Measurements from ENCODE around the gene ANKRD10. TPM values are rescaled to one million over a fixed set of nuclear protein-coding genes. Genes with fewer than 3 reads are reported as not detected.

Gene ANKRD10
- total RNA-seq, 5 donors from 2014 or later (not counting 1 experiment from before 2014, with no cell fraction given) = 93.7 to 133 (median 104) TPM

DNA sequence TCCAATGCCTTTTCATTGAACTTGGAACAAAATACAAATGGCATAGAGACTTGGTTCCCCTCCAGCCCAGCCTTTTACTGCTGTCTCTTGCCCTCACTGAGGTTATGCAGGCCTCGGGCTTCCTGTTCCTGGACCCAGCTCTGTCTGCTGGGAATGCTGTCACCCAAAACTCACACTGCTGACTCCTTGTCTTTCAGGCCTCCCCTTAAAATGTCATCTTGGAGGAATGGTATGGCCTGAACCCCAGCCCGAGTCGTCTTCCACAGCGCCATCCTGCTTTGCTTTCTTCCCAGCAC is 9.7 kb upstream of the ANKRD10 start:
- H3K36me3 ChIP-seq (ENCODE audit: control insufficient read depth in 2 of 2, extremely low read depth in 1 of 2, insufficient read depth in 1 of 2, low read length in 1 of 2) = no peaks in the 10 kb centered on the region
- CTCF ChIA-PET = interaction anchor here in 1 of 2 donors (0.6 kb wide), 1 partner anchor 22 kb away, joined by 6 read pairs; no protein-coding TSS in a partner anchor
- no peak overlapping the region for H3K4me3 ChIP-seq (ENCODE audit: control insufficient read depth in 1 of 2, extremely low read depth in 1 of 2, low read length in 1 of 2)
- POLR2A ChIA-PET = no interaction called here
- no peak for DNase-seq
- 87% methylated on average over 4 of the region's 4 CpGs for WGBS (ENCODE audit: insufficient coverage)
- H3K9me3 Mint-ChIP-seq = no peaks in the 10 kb centered on the region
- H3K27ac ChIP-seq (ENCODE audit: low read length) = no peak overlapping the region
- peaks cover 0 to 29% of the 10 kb centered on the region in 2 experiments for H3K27me3 ChIP-seq (replicated peaks in 1 of 2; ENCODE audit: control insufficient read depth in 2 of 2, extremely low read depth in 1 of 2, insufficient read depth in 2 of 2, low read length in 1 of 2)
- H3K36me3 Mint-ChIP-seq = no peaks in the 10 kb centered on the region
- H3K4me1 Mint-ChIP-seq = peaks cover 8 to 11% (median 11%) of the 10 kb centered on the region in 3 donors
- no peak overlapping the region for H3K27ac Mint-ChIP-seq
- H3K4me3 Mint-ChIP-seq = no peak overlapping the region
- H3K4me1 ChIP-seq (ENCODE audit: control insufficient read depth in 1 of 2, extremely low read depth in 1 of 2, insufficient read depth in 2 of 2, low read length in 2 of 2) = peaks cover 0 to 3% of the 10 kb centered on the region in 2 experiments
- H3K27me3 Mint-ChIP-seq = peaks cover 49 to 59% of the 10 kb centered on the region in 2 donors
- no peak for ATAC-seq (replicated peaks in 1 of 4)
- no peaks in the 10 kb centered on the region for H3K9me3 ChIP-seq

- peaks cover 0 to 23% of the 10 kb centered on the region in 2 experiments for H3K27me3 ChIP-seq (replicated peaks in 1 of 2; ENCODE audit: control insufficient read depth in 2 of 2, extremely low read depth in 1 of 2, insufficient read depth in 2 of 2, low read length in 1 of 2)
- H3K36me3 ChIP-seq (ENCODE audit: control insufficient read depth in 2 of 2, extremely low read depth in 1 of 2, insufficient read depth in 1 of 2, low read length in 1 of 2) = no peaks in the 10 kb centered on the region
- ChIA-PET POLR2A (no interaction called here), CTCF (interaction anchor here in 1 of 2 donors (0.6 kb wide), 1 partner anchor 22 kb away, joined by 6 read pairs; no protein-coding TSS in a partner anchor)
- no peak for ATAC-seq (replicated peaks in 1 of 4)
- Mint-ChIP-seq H3K36me3 (no peaks in the 10 kb centered on the region), H3K9me3 (no peaks in the 10 kb centered on the region), H3K27ac (no peak overlapping the region), H3K4me3 (no peak overlapping the region), H3K4me1 (peaks cover 8 to 11% (median 11%) of the 10 kb centered on the region in 3 donors), H3K27me3 (peaks cover 47 to 54% of the 10 kb centered on the region in 2 donors)
- WGBS (ENCODE audit: insufficient coverage) = 77% methylated on average over 4 of the region's 4 CpGs
- H3K27ac ChIP-seq (ENCODE audit: low read length) = no peak overlapping the region
- DNase-seq = no peak
- H3K4me1 ChIP-seq (ENCODE audit: control insufficient read depth in 1 of 2, extremely low read depth in 1 of 2, insufficient read depth in 2 of 2, low read length in 2 of 2) = peaks cover 0 to 3% of the 10 kb centered on the region in 2 experiments
- no peak overlapping the region for H3K4me3 ChIP-seq (ENCODE audit: control insufficient read depth in 1 of 2, extremely low read depth in 1 of 2, low read length in 1 of 2)
- no peaks in the 10 kb centered on the region for H3K9me3 ChIP-seq
These were observed 9.1 kb upstream of the ANKRD10 start for GRCh38 chr13:110923777-110924638.

DNA sequence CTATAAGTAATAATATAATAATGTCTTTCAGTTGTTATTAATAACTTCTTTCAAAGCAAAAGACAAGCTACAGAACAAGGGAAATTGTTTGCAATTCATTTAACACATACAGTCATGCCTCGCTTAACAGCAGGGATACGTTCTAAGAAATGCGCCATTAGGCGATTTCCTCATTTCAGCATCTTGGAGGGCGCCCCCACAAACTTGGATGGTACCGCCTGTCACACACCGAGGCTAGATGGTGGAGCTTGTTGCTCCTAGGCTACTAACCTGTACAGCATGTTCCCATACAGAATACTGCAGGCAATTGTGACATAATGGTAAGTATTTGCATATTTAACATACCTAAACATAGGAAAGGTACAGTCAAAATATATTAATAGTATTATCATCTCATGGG is 8.2 kb upstream of the ANKRD10 start:
- no peaks in the 10 kb centered on the region for H3K9me3 ChIP-seq
- H3K4me1 ChIP-seq (ENCODE audit: control insufficient read depth in 1 of 2, extremely low read depth in 1 of 2, insufficient read depth in 2 of 2, low read length in 2 of 2) = peaks cover 0 to 3% of the 10 kb centered on the region in 2 experiments
- peaks cover 0 to 23% of the 10 kb centered on the region in 2 experiments for H3K27me3 ChIP-seq (replicated peaks in 1 of 2; ENCODE audit: control insufficient read depth in 2 of 2, extremely low read depth in 1 of 2, insufficient read depth in 2 of 2, low read length in 1 of 2)
- no peaks in the 10 kb centered on the region for H3K36me3 ChIP-seq (ENCODE audit: control insufficient read depth in 2 of 2, extremely low read depth in 1 of 2, insufficient read depth in 1 of 2, low read length in 1 of 2)
- H3K27ac Mint-ChIP-seq = no peak overlapping the region
- no peak for ATAC-seq (replicated peaks in 1 of 4)
- H3K27me3 Mint-ChIP-seq = peaks cover 44% of the 10 kb centered on the region in 2 donors
- no peak overlapping the region for H3K4me3 ChIP-seq (ENCODE audit: control insufficient read depth in 1 of 2, extremely low read depth in 1 of 2, low read length in 1 of 2)
- no peak overlapping the region for H3K4me3 Mint-ChIP-seq
- WGBS (ENCODE audit: insufficient coverage) = 100% methylated on average over 1 of the region's 7 CpGs
- H3K4me1 Mint-ChIP-seq = peaks cover 8 to 11% (median 11%) of the 10 kb centered on the region in 3 donors
- ChIA-PET POLR2A (no interaction called here), CTCF (no interaction called here)
- H3K9me3 Mint-ChIP-seq = no peaks in the 10 kb centered on the region
- DNase-seq = no peak
- no peaks in the 10 kb centered on the region for H3K36me3 Mint-ChIP-seq
- H3K27ac ChIP-seq (ENCODE audit: low read length) = no peak overlapping the region

DNA sequence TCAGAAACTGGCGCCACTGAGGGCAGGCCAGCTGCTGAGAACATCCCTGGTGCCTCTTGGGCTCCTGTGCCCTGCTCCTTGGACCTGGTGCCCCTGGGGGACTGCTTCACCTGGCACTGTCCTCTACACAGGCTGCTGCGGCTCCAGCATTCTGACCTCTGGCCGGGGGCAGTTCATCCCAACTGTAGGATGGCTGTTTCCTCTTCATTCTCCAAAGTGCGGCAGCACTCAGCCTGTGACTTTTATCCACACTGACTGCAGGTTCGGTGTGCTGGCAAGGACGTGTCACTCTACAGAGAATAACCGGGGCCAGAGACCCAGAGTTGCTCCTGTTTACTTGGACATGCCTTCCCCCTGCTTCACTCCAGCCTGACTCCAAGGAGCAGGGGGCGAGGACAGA is 7.6 kb upstream of the ANKRD10 start:
- H3K36me3 Mint-ChIP-seq = no peaks in the 10 kb centered on the region
- no peak overlapping the region for H3K27ac Mint-ChIP-seq
- Histone ChIP-seq H3K9me3 (no peaks in the 10 kb centered on the region), H3K27ac (ENCODE audit: low read length) (no peak overlapping the region), H3K4me1 (ENCODE audit: control insufficient read depth in 1 of 2, extremely low read depth in 1 of 2, insufficient read depth in 2 of 2, low read length in 2 of 2) (peaks cover 0 to 3% of the 10 kb centered on the region in 2 experiments), H3K4me3 (ENCODE audit: control insufficient read depth in 1 of 2, extremely low read depth in 1 of 2, low read length in 1 of 2) (no peak overlapping the region), H3K36me3 (ENCODE audit: control insufficient read depth in 2 of 2, extremely low read depth in 1 of 2, insufficient read depth in 1 of 2, low read length in 1 of 2) (no peaks in the 10 kb centered on the region), H3K27me3 (replicated peaks in 1 of 2; ENCODE audit: control insufficient read depth in 2 of 2, extremely low read depth in 1 of 2, insufficient read depth in 2 of 2, low read length in 1 of 2) (peaks cover 0 to 23% of the 10 kb centered on the region in 2 experiments)
- ATAC-seq (replicated peaks in 1 of 4) (no peak), DNase-seq (no peak)
- ChIA-PET CTCF (no interaction called here), POLR2A (no interaction called here)
- peaks cover 42 to 44% of the 10 kb centered on the region in 2 donors for H3K27me3 Mint-ChIP-seq
- peaks cover 8 to 15% (median 13%) of the 10 kb centered on the region in 3 donors for H3K4me1 Mint-ChIP-seq
- WGBS (ENCODE audit: insufficient coverage) = 81% methylated on average over 6 of the region's 8 CpGs
- H3K9me3 Mint-ChIP-seq = no peaks in the 10 kb centered on the region
- no peak overlapping the region for H3K4me3 Mint-ChIP-seq

DNA sequence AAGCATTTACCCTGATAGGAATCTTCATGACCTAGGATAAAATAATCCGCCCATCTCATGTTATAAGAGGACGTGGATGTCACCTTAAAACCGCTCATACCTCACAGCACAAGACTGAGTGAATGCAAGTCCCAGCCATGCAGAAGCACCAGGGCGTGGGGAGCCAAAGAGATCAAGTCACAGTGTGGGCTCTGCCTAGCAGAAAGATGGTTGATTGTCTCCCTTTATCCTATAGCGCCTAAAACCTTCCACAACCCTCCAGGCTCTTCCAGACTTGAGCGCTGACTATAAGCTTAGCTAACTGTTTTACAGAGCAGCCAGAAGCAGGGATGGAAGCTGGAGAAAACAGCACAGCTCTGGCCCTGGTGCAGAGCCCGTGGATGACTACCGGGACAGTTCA is 6.8 kb upstream of the ANKRD10 start:
- ChIA-PET CTCF (interaction anchor here in 1 of 2 donors (0.7 kb wide), 1 partner anchor 45 kb away, joined by 3 read pairs; no protein-coding TSS in a partner anchor), POLR2A (no interaction called here)
- Mint-ChIP-seq H3K9me3 (no peaks in the 10 kb centered on the region), H3K36me3 (no peaks in the 10 kb centered on the region), H3K27me3 (peaks cover 35 to 36% of the 10 kb centered on the region in 2 donors), H3K27ac (no peak overlapping the region), H3K4me3 (no peak overlapping the region), H3K4me1 (peaks cover 10 to 15% (median 15%) of the 10 kb centered on the region in 3 donors)
- Histone ChIP-seq H3K27me3 (replicated peaks in 1 of 2; ENCODE audit: control insufficient read depth in 2 of 2, extremely low read depth in 1 of 2, insufficient read depth in 2 of 2, low read length in 1 of 2) (peaks cover 0 to 21% of the 10 kb centered on the region in 2 experiments), H3K27ac (ENCODE audit: low read length) (no peak overlapping the region), H3K4me1 (ENCODE audit: control insufficient read depth in 1 of 2, extremely low read depth in 1 of 2, insufficient read depth in 2 of 2, low read length in 2 of 2) (peaks cover 0 to 3% of the 10 kb centered on the region in 2 experiments), H3K4me3 (ENCODE audit: control insufficient read depth in 1 of 2, extremely low read depth in 1 of 2, low read length in 1 of 2) (no peak overlapping the region), H3K36me3 (ENCODE audit: control insufficient read depth in 2 of 2, extremely low read depth in 1 of 2, insufficient read depth in 1 of 2, low read length in 1 of 2) (no peaks in the 10 kb centered on the region), H3K9me3 (no peaks in the 10 kb centered on the region)
- ATAC-seq (replicated peaks in 1 of 4) (no peak), DNase-seq (no peak)
- 81% methylated on average over 7 of the region's 8 CpGs for WGBS (ENCODE audit: insufficient coverage)

DNA sequence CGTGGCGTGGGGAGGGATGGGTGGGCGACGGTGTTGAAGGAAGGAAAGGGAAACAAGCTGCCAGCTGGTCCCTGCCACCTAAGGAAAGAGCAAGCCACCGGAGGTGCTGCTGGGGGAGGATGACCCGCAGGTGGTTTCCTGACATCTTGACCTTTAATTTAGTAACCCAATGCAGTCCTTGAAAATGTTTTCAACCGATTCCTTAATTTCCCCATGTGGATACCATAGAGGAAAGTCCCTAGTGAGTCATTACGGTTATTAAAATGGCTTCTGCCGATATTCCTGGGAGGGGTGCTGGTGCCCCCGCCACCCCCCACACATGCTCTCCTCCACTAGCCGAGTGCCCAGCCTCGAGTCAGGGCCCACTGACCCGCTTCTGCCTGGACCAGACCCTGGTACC is 6.3 kb upstream of the ANKRD10 start:
- DNase-seq (no peak), ATAC-seq (replicated peaks in 1 of 4) (no peak)
- H3K4me1 ChIP-seq (ENCODE audit: control insufficient read depth in 1 of 2, extremely low read depth in 1 of 2, insufficient read depth in 2 of 2, low read length in 2 of 2) = peaks cover 3% of the 10 kb centered on the region in 2 experiments
- 45% methylated on average over 8 of the region's 13 CpGs for WGBS (ENCODE audit: insufficient coverage)
- no peaks in the 10 kb centered on the region for H3K9me3 ChIP-seq
- Mint-ChIP-seq H3K27ac (no peak overlapping the region), H3K4me1 (peaks cover 15 to 20% (median 15%) of the 10 kb centered on the region in 3 donors), H3K27me3 (peaks cover 31 to 32% of the 10 kb centered on the region in 2 donors), H3K4me3 (no peak overlapping the region), H3K36me3 (no peaks in the 10 kb centered on the region), H3K9me3 (no peaks in the 10 kb centered on the region)
- H3K27me3 ChIP-seq (replicated peaks in 1 of 2; ENCODE audit: control insufficient read depth in 2 of 2, extremely low read depth in 1 of 2, insufficient read depth in 2 of 2, low read length in 1 of 2) = peaks cover 0 to 21% of the 10 kb centered on the region in 2 experiments
- CTCF ChIA-PET = interaction anchor here in 1 of 2 donors (0.7 kb wide), 1 partner anchor 45 kb away, joined by 3 read pairs; no protein-coding TSS in a partner anchor
- H3K27ac ChIP-seq (ENCODE audit: low read length) = no peak overlapping the region
- no peaks in the 10 kb centered on the region for H3K36me3 ChIP-seq (ENCODE audit: control insufficient read depth in 2 of 2, extremely low read depth in 1 of 2, insufficient read depth in 1 of 2, low read length in 1 of 2)
- no peak overlapping the region for H3K4me3 ChIP-seq (ENCODE audit: control insufficient read depth in 1 of 2, extremely low read depth in 1 of 2, low read length in 1 of 2)
- POLR2A ChIA-PET = no interaction called here

Measured in T-cell (primary cell).